IPS-11a (cell line): ENCODE measurements around the gene ZNF117.
"Not testable (repeated sequence)": the region's sequence is repeated elsewhere in the genome, so short reads cannot be mapped to it uniquely, and the experiment has no call there.

ENCODE experiments used
- H3K4me3 ChIP-seq: one replicate; pipeline ENCODE4 v1.5.1; 2013; ENCODE audit warnings: low read depth, low read length, control low read depth

Gene ZNF117

DNA sequence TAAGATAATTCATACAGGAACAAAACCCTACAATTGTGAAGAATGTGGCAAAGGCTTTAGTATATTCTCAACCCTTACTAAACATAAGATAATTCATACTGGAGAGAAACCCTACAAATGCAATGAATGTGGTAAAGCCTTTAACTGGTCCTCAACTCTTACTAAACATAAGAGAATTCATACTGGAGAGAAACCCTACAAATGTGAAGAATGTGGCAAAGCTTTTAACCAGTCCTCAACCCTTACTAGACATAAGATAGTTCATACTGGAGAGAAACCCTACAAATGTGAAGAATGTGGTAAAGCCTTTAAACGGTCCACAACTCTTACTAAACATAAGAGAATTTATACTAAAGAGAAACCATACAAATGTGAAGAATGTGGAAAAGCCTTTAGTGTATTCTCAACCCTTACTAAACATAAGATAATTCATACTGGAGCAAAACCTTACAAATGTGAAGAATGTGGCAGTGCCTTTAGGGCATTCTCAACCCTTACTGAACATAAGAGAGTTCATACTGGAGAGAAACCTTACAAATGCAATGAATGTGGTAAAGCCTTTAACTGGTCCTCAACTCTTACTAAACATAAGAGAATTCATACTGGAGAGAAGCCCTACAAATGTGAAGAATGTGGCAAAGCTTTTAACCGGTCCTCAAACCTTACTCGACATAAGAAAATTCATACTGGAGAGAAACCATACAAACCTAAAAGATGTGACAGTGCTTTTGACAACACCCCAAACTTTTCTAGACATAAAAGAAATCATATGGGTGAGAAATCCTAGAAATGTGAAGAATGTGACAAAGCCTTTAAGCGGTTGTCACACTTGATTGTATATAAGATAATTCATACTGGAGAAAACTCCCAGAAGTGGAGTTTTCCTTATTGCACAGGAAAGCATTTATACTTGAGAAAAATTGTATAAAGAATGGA is 62.3 kb downstream of the ZNF117 start:
- H3K4me3 ChIP-seq, result not testable (repeated sequence)
